Stimulated activated CD8-positive, alpha-beta memory T cell treated with anti-CD3 and anti-CD28 coated beads, Interleukin-15, amount 100 ng/mL, for 48 hours (primary cell): ENCODE measurements around the gene DPP3.
A peak's percentile ranks its signal among the peaks of the same experiment; 100 is the strongest.

ENCODE experiments used
- DNase-seq, 2 donors: peaks; one replicate each; pipeline ENCODE4 v3.0.0-alpha.2; 2020; ENCODE audit warnings: low read depth in 2 of 2

DPP3 gene

GRCh38 chr11:66479394-66480116 lies 679 bp upstream of the DPP3 start:
- DNase-seq: no peak

GRCh38 chr11:66484806-66485380 lies 4.7 kb downstream of the DPP3 start:
- DNase-seq: no peak

- no peak for DNase-seq
These were observed 8.7 kb downstream of the DPP3 start for GRCh38 chr11:66488957-66489356.

GRCh38 chr11:66489636-66490035 lies 9.4 kb downstream of the DPP3 start:
- no peak for DNase-seq

- no peak for DNase-seq
These were observed 11.2 kb downstream of the DPP3 start for GRCh38 chr11:66491315-66491935.

GRCh38 chr11:66492161-66492865 lies 12.1 kb downstream of the DPP3 start:
- no peak for DNase-seq

- no peak for DNase-seq
These were observed 12.9 kb downstream of the DPP3 start for GRCh38 chr11:66493130-66493529.

GRCh38 chr11:66494458-66494857 lies 14.2 kb downstream of the DPP3 start:
- DNase-seq: no peak

- no peak for DNase-seq
These were observed 14.7 kb downstream of the DPP3 start for GRCh38 chr11:66494935-66495334.

- no peak for DNase-seq
These were observed 15.2 kb downstream of the DPP3 start for GRCh38 chr11:66495401-66495854.

GRCh38 chr11:66497206-66497605 lies 17.0 kb downstream of the DPP3 start:
- DNase-seq: no peak

GRCh38 chr11:66498506-66498905 lies 18.3 kb downstream of the DPP3 start:
- no peak for DNase-seq

GRCh38 chr11:66505276-66505816 lies 25.1 kb downstream of the DPP3 start:
- no peak for DNase-seq

GRCh38 chr11:66509131-66509561 lies 28.9 kb downstream of the DPP3 start:
- no peak for DNase-seq

GRCh38 chr11:66510271-66510989 lies 30.2 kb downstream of the DPP3 start, which contains the start of gene BBS1:
TSS of gene BBS1 (plus strand) at chr11:66510635. CDS start at chr11:66510660, 25 bp downstream.
- DNase-seq: peak; percentile 63

GRCh38 chr11:66510990-66511339 lies 30.7 kb downstream of the DPP3 start:
- DNase-seq: no peak

GRCh38 chr11:66523611-66524010 lies 43.4 kb downstream of the DPP3 start:
- DNase-seq: no peak

- no peak for DNase-seq
These were observed 44.2 kb downstream of the DPP3 start for GRCh38 chr11:66524304-66525040.

GRCh38 chr11:66529069-66529468 lies 48.8 kb downstream of the DPP3 start:
- DNase-seq: no peak

GRCh38 chr11:66529655-66530054 lies 49.4 kb downstream of the DPP3 start:
- DNase-seq: no peak
